Activated CD4-positive, alpha-beta memory T cell treated with anti-CD3 and anti-CD28 coated beads for 36 hours (primary cell): ENCODE measurements around the gene TCEA2. TPM values are rescaled to one million over a fixed set of nuclear protein-coding genes. Genes with fewer than 3 reads are reported as not detected.

Experiments
- CTCF ChIA-PET: fragments of 350-600 bp; sonication (Branson Sonifier 250); formaldehyde crosslinking; loops from one replicate; lab custom pipeline; 2021; ENCODE audit warnings: antibody characterized with exemption, inconsistent platforms; lab: Charles Lee
- POLR2A ChIA-PET: fragments of 350-600 bp; sonication (Branson Sonifier 250); formaldehyde crosslinking; loops from one replicate; lab custom pipeline; 2021; ENCODE audit warnings: antibody characterized with exemption; lab: Charles Lee
- DNase-seq: peaks from one replicate; pipeline ENCODE4 v3.0.0-alpha.2; 2020
- H3K27ac Mint-ChIP-seq: one replicate; pipeline ENCODE4 v1.8.0; 2021; ENCODE audit warnings: mixed read lengths
- H3K27me3 Mint-ChIP-seq: one replicate; pipeline ENCODE4 v1.8.0; 2021; ENCODE audit warnings: mixed read lengths
- H3K36me3 Mint-ChIP-seq: one replicate; pipeline ENCODE4 v1.8.0; 2021; ENCODE audit warnings: mixed read lengths
- H3K4me1 Mint-ChIP-seq: one replicate; pipeline ENCODE4 v1.8.0; 2021; ENCODE audit warnings: low read depth, mixed read lengths
- H3K4me3 Mint-ChIP-seq: one replicate; pipeline ENCODE4 v1.8.0; 2021; ENCODE audit warnings: mild to moderate bottlenecking, mixed read lengths
- H3K9me3 Mint-ChIP-seq: one replicate; pipeline ENCODE4 v1.8.0; 2021; ENCODE audit warnings: mixed read lengths
- intact Hi-C: fragments of 100-400 bp; cut with micrococcal nuclease; formaldehyde crosslinking; loops from one replicate; pipeline ENCODE4 v1.15.1; 2023
- total RNA-seq, 2 experiments: library from RNA; stranded (reverse); gene quantifications; one replicate each; pipeline ENCODE4 v1.2.3, GENCODE V29; 2021

Gene TCEA2
- total RNA-seq: 10 to 100 TPM; 27.3 to 29.9 TPM

DNA sequence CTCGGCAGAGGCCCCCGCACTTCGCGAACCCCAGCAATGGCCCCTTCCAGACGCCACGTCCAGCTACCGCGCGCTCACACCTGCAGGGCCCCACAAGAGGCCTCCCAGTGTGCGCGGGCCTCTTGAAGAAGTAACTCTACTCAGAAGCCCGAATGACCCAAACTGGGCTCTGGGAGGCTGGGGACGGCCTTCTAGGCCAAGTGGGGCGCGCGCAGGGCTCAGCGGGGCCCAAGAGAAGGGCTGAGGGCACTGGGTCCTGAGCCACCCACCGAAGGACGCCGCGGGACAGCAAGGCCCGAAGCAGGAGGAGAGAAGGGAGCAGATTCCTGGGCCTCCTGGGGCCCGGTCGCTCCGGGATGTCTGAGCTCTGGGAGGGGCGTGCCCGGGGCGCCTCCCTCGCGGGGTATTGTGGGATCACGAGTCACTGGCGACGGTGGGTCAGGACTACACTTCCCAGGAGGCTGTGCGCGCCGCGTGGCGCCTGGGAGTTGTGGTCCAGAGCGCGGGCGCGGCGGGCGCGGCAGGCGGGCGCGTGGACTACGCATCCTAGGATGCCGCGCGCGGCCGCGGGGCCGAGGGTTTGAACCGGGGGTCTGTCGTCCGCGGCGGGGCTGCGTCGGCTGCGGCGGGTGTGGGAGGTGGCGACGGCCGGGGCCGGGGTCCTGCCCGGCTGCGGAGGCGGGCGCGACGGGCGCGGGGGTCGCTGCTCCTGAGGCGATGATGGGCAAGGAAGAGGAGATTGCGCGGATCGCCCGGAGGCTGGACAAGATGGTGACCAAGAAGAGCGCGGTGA, at the start of gene TCEA2:
TSS of gene TCEA2 (plus strand) at position 603 of the 793 bp plus-strand sequence. CDS start at position 718, 115 bp downstream.
- Mint-ChIP-seq H3K4me1 (peaks cover 44% of the 10 kb centered on the region), H3K27ac (peak within 1 kb of the TSS; percentile 69), H3K4me3 (peak within 1 kb of the TSS; percentile 85), H3K9me3 (no peaks in the 10 kb centered on the region), H3K36me3 (no peaks in the 10 kb centered on the region), H3K27me3 (no peaks in the 10 kb centered on the region)
- ChIA-PET CTCF (interaction anchor here (0.5 to 1.8 kb wide), 9 partner anchors 14 to 1160 kb away, joined by 3 to 14 read pairs (median 4); partner anchors contain the start of genes PRPF6 and PTK6), POLR2A (interaction anchor here (0.6 to 1.9 kb wide), 6 partner anchors 9 to 366 kb away, joined by 3 to 4 read pairs (median 3); partner anchors contain the start of genes OPRL1, PRPF6 and RGS19)
- DNase-seq: peak; percentile 97
- intact Hi-C loops: loop anchor here (1.0 to 10.0 kb wide), 6 partner anchors 16 to 528 kb away; partner anchors contain the start of genes DNAJC5, PTK6 and UCKL1

DNA sequence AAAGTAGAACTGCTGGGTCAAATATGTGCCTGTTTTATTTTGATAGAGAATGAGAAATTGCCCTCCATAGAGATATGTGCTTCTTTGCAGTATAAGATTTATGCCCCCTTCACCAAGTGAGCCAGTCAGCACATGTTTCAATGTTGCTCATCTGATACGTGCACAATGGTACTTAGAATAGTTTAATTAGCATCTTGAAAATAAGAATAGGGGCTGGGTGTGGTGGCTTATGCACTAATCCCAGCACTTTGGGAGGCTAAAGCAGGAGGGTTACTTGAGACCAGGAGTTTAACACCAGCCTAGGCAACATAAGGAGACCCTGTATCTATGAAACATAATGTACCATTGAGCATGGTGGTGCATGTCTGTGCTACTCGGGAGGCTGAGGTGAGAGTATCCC, 47.4 kb upstream of the TCEA2 start:
- Mint-ChIP-seq H3K36me3 (peaks cover 51% of the 10 kb centered on the region), H3K4me1 (peaks cover 17% of the 10 kb centered on the region), H3K9me3 (no peaks in the 10 kb centered on the region), H3K4me3 (no peak overlapping the region), H3K27ac (no peak overlapping the region), H3K27me3 (no peaks in the 10 kb centered on the region)
- POLR2A ChIA-PET: no interaction called here
- CTCF ChIA-PET: no interaction called here
- intact Hi-C loops: no loop called here
- no peak for DNase-seq

DNA sequence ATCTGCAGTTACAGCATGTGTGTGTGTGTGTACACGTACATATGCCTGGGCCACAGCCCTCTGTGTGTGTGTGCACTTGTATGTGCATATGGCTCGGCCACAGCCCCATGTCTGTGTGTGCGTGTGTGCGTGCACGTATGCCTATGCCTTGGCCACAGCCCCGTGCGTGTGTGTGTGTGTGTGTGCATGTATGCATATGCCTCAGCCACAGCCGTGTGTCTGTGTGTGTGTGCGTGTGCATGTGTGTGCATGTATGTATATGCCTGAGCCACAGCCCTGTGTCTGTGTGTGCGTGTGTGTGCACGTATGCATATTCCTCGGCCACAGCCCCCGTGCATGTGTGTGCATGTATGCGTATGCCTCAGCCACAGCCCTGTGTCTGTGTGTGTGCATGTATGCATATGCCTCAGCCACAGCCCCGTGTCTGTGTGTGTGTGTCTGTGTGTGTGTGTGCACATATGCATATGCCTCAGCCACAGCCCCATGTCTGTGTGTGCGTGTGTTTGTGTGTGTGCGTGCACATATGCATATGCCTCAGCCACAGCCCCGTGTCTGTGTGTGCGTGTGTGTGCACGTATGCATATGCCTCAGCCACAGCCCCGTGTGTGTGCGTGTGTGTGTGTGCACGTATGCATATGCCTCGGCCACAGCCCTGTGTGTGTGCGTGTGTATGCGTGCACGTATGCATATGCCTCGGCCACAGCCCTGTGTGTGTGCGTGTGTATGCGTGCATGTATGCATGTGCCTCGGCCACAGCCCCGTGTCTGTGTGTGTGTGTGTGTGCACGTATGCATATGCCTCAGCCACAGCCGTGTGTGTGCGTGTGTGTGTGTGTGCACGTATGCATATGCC, 41.6 kb upstream of the TCEA2 start:
- Mint-ChIP-seq H3K36me3 (peaks cover 55% of the 10 kb centered on the region), H3K27ac (no peak overlapping the region), H3K4me1 (no peaks in the 10 kb centered on the region), H3K4me3 (no peak overlapping the region), H3K9me3 (no peaks in the 10 kb centered on the region), H3K27me3 (no peaks in the 10 kb centered on the region)
- intact Hi-C loops: no loop called here
- no peak for DNase-seq
- ChIA-PET CTCF (no interaction called here), POLR2A (no interaction called here)

DNA sequence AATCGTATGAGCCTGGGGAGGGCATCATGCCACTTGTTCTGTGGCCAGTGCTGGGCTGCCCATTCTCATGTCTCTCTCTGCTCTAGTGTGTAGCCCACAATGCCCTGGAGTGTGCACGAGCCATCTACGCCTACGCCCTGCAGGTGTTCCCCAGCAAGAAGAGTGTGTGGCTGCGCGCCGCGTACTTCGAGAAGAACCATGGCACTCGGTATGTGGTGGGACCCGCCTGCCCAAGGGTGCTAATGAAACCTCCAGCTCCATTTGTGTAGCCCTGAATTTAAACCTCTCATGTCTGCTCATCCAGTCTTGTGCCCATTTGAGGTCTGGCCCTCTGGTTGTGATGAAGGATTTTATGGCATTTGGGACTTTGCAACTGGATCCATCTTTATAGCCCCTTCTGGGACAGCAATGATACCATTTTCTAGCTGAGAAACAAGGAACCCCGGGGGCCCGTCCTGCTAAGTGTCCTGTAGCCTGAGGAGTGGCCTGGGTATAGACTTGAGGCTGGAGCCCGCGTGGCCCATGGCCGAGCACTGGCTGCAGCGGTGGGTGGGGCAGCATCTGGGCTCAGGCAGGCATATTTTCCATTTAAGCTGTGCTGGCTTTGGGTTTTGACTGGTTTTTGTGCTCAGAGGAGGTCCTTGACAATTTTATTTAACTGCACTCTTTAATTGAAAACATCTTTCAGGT, 40.2 kb upstream of the TCEA2 start:
- no peak overlapping the region for H3K27ac Mint-ChIP-seq
- CTCF ChIA-PET: no interaction called here
- POLR2A ChIA-PET: no interaction called here

DNA sequence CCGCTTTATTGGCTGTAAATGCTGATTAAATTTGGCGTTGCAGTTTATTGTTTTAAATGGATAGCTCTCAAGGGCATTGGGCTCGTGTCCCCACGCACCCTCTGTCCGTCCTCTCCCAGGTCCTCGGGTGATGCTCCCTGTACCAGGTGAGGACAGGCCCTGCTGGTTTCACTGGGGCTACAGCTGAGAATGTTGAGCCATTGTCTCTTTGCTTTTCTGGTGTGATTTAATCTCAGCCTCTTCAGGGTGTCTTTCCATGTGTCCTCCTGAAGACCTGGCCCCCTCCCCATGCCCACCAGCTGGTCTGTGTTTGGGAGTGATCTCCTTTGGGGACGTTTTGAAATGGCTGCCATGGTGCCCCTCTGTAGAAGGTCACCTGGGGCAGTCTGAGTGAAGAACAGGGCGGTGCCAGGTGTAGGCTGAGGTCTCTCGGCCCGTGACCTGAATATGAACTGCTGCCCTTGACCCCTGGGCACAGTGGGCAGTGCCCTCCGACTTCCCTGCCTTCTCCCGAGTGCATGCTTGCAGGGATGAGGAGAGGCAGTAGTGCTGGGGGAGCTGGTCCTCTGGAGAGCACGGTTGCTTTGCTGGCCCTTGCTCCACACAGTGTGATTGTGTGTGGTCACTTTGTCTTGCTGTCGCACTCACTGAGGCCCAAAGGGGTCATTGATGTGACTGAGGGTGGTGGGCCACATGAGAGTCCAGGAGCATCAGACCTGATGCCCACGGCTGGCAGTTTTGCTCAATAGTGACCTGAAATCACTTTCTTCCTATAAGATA, 39.4 kb upstream of the TCEA2 start:
- H3K9me3 Mint-ChIP-seq: no peaks in the 10 kb centered on the region
- H3K4me3 Mint-ChIP-seq: no peak overlapping the region
- intact Hi-C loops: no loop called here
- H3K27ac Mint-ChIP-seq: no peak overlapping the region
- H3K4me1 Mint-ChIP-seq: no peaks in the 10 kb centered on the region
- POLR2A ChIA-PET: no interaction called here
- CTCF ChIA-PET: no interaction called here
- peaks cover 58% of the 10 kb centered on the region for H3K36me3 Mint-ChIP-seq
- no peaks in the 10 kb centered on the region for H3K27me3 Mint-ChIP-seq
- DNase-seq: no peak

More for the DNA sequence above, 40.2 kb upstream of the TCEA2 start:
- H3K36me3 Mint-ChIP-seq: peaks cover 58% of the 10 kb centered on the region
- no peak for DNase-seq
- H3K4me1 Mint-ChIP-seq: no peaks in the 10 kb centered on the region
- H3K4me3 Mint-ChIP-seq: no peak overlapping the region
- no peaks in the 10 kb centered on the region for H3K27me3 Mint-ChIP-seq
- intact Hi-C loops: no loop called here
- no peaks in the 10 kb centered on the region for H3K9me3 Mint-ChIP-seq

DNA sequence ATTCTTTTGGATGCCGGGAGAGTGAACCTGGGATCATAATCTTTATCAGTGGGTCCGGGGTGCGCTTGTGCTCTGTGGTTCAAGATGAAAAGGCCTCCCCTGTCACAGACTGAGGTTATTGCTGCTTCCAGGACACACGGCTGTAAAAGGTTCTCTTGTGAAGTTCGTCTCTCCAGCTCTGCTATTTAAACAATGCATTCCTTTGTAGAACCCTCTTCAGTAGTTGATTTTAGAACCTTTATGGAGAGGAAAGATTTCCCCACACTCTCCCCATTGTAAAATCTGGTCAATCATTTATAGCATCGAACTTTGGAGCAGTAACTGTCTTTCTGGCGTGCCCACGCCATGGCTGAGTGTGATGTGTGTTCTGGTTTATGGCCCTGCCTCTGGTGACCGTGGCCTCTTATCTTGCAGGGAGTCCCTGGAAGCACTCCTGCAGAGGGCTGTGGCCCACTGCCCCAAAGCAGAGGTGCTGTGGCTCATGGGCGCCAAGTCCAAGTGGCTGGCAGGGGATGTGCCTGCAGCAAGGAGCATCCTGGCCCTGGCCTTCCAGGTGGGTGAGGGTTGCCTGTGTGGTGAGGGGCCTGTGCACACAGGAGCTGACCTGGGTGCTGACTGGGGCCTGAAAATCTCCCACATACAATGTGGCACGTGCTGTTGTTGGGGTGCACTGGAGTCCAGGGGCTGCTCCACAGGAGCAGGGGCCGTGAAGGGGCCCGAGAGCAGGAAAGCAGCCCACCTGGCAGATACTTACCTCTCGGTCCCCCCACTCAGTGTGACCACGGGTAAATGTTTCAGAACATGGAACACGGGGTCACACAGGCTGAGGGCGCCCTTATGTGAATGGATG, 38.6 kb upstream of the TCEA2 start:
- intact Hi-C loops: no loop called here
- Mint-ChIP-seq H3K36me3 (peaks cover 56% of the 10 kb centered on the region), H3K27ac (no peak overlapping the region), H3K9me3 (no peaks in the 10 kb centered on the region), H3K27me3 (no peaks in the 10 kb centered on the region), H3K4me1 (no peaks in the 10 kb centered on the region), H3K4me3 (no peak overlapping the region)
- CTCF ChIA-PET: no interaction called here
- DNase-seq: no peak
- POLR2A ChIA-PET: no interaction called here

DNA sequence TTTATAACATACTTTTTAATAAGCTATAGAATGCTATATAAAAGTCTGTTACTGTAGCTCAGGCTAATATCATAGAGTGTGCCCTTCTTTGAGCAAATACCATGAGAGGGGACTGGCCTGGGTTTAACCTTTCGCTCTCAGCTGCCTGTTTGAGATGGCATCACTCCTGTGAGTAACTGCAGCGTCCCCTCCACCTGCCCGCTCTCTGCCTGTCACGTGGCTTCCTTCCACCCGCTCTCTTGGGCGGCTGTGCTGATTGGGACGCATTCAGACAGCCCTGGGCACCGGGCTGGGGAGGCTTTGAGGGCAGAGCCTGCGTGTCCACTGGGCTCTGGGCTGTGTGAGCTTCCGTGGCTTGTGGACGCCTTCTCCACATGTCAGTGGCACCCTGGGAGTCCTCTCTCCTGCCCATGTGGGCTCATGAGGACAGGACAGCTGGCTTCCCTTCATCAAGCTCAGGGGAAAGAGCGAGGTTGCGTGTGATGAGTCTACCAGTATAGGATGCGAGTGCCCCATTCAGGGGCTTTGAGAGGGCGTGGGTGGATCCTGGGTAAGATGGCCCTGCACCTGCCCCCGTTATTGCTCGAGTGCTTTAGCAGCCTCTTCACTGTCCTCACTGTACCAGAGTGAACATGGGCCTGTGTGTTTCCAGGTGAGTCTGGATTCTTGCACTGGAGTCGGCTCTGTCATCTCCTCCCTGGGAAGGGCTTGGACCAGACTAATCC, 37.7 kb upstream of the TCEA2 start:
- no peak for DNase-seq
- Mint-ChIP-seq H3K4me3 (no peak overlapping the region), H3K36me3 (peaks cover 58% of the 10 kb centered on the region), H3K4me1 (no peaks in the 10 kb centered on the region), H3K9me3 (no peaks in the 10 kb centered on the region), H3K27me3 (no peaks in the 10 kb centered on the region), H3K27ac (no peak overlapping the region)
- ChIA-PET POLR2A (no interaction called here), CTCF (no interaction called here)
- intact Hi-C loops: no loop called here

DNA sequence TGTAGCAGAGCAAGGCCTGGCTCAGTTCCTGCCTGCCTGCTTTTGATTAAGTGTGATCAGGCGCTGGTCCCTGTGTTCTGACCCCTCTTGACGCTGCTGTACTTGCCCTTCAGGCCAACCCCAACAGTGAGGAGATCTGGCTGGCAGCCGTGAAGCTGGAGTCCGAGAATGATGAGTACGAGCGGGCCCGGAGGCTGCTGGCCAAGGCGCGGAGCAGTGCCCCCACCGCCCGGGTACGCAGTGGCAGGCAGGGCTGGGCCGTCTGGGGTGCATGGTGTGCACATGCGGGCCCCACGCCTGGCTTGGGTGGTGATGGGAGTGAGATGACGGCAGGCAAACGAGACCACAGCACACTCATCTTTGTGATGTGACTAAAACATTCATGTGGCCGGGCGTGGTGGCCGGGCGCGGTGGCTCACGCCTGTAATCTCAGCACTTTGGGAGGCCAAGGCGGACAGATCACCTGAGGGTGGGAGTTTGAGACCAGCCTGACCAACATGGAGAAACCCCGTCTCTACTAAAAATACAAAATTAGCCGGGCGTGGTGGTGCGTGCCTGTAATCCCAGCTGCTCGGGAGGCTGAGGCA, 37.1 kb upstream of the TCEA2 start:
- H3K9me3 Mint-ChIP-seq: no peaks in the 10 kb centered on the region
- CTCF ChIA-PET: interaction anchor here (1.2 kb wide), 1 partner anchor 13 kb away, joined by 6 read pairs; no protein-coding TSS in a partner anchor
- DNase-seq: no peak
- H3K27ac Mint-ChIP-seq: no peak overlapping the region
- peaks cover 61% of the 10 kb centered on the region for H3K36me3 Mint-ChIP-seq
- intact Hi-C loops: no loop called here
- no peaks in the 10 kb centered on the region for H3K27me3 Mint-ChIP-seq
- no peaks in the 10 kb centered on the region for H3K4me1 Mint-ChIP-seq
- POLR2A ChIA-PET: interaction anchor here (1.6 kb wide), 1 partner anchor 15 kb away, joined by 5 read pairs; no protein-coding TSS in a partner anchor
- H3K4me3 Mint-ChIP-seq: no peak overlapping the region

DNA sequence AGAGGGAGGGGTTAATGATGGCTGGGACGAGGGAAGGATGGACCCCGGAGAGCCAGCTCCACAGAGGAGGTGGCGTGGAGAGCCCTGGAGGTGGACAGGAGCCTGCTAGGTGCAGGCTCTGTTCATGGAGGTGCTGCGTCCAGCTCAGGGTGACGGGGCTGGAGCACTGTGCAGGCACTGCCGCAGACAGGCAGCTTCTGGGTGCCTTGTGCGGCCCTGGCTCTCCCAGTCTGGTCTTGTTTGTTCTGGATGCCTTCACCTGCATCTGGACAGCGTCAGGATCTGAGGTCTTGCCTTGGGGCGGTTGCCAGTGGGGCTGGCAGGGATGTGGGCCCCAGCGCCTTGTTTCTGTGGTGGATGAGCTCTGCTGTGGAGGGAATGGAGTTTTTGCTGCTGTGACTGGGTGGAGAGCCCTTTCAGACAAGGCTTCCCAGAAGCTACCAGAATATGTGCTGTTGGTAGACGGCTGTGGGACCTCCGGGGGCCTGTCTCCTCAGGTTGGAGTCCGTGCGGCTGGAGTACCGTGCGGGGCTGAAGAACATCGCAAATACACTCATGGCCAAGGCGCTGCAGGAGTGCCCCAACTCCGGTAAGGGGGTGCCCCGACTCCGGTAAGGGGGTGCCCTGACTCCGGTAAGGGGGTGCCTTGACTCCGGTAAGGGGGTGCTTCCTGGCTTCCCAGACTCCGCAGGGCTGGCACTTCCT, 34.9 kb upstream of the TCEA2 start:
- Mint-ChIP-seq H3K27ac (no peak overlapping the region), H3K36me3 (peaks cover 50% of the 10 kb centered on the region), H3K27me3 (no peaks in the 10 kb centered on the region), H3K9me3 (no peaks in the 10 kb centered on the region), H3K4me1 (no peaks in the 10 kb centered on the region), H3K4me3 (no peak overlapping the region)
- ChIA-PET CTCF (interaction anchor here (1.2 kb wide), 1 partner anchor 10 kb away, joined by 3 read pairs; no protein-coding TSS in a partner anchor), POLR2A (no interaction called here)
- intact Hi-C loops: no loop called here
- DNase-seq: no peak
